ENCODE measurements around the gene MYO3B. TPM values are rescaled to one million over a fixed set of nuclear protein-coding genes. Genes with fewer than 3 reads are reported as not detected.

MYO3B gene
- total and polyA plus RNA-seq, 2 donors (not counting 3 experiments of a cell fraction or from before 2014, with no cell fraction given) = 0.03 TPM; not detected in 1

GRCh38 chr2:170585067-170585466 is 407.1 kb downstream of the MYO3B start:
- DNase-seq (ENCODE audit: low read depth, low spot score) (no peak), FAIRE-seq (no peak)
- Histone ChIP-seq H3K36me3 (ENCODE audit: control insufficient read depth in 2 of 2, extremely low read depth in 1 of 2, insufficient read depth in 2 of 2, low read length in 2 of 2) (no peaks in the 10 kb centered on the region), H3K4me3 (replicated peaks in 1 of 3; ENCODE audit: insufficient read depth in 1 of 3, low read depth in 1 of 3, low read length in 3 of 3) (no peak overlapping the region), H3K27me3 (ENCODE audit: control insufficient read depth in 2 of 2, insufficient read depth in 2 of 2, low read length in 2 of 2) (peaks cover 0 to 3% of the 10 kb centered on the region in 2 experiments), H4K20me1 (replicated peaks; ENCODE audit: control insufficient read depth, extremely low read depth, insufficient read depth, low read length) (no peaks in the 10 kb centered on the region), H3K27ac (ENCODE audit: insufficient read depth, low read depth, low read length) (no peak overlapping the region), H3K9ac (replicated peaks; ENCODE audit: extremely low read depth, insufficient read depth, low read length) (no peak overlapping the region), H3K79me2 (ENCODE audit: control insufficient read depth, insufficient read depth, low read length) (no peaks in the 10 kb centered on the region), H3K9me3 (replicated peaks; ENCODE audit: control insufficient read depth, insufficient read depth, low read length) (no peaks in the 10 kb centered on the region), H2AFZ (ENCODE audit: low read depth, low read length) (no peak overlapping the region), H3K9me1 (replicated peaks; ENCODE audit: control insufficient read depth, extremely low read depth, insufficient read depth, low read length) (no peaks in the 10 kb centered on the region), H3K4me1 (ENCODE audit: control insufficient read depth, extremely low read depth, insufficient read depth, low read length) (no peaks in the 10 kb centered on the region), H3K4me2 (ENCODE audit: insufficient read depth, low read length) (no peak overlapping the region)
- dilution Hi-C loops (cut with MboI; ENCODE audit: extremely low pct_ligation_motif_present, low sequenced_read_pairs) (no loop called here), intact Hi-C loops (cut with micrococcal nuclease) (no loop called here)
- ChIA-PET CTCF (interaction anchor here (1.2 kb wide), 1 partner anchor 176 kb away, joined by 3 read pairs; no protein-coding TSS in a partner anchor), POLR2A (no interaction called here)
- TF ChIP-seq FOS (IDR thresholded peaks at IDR 0.05; ENCODE audit: borderline replicate concordance, insufficient read depth, low read length) (no peak), POLR2A (IDR thresholded peaks at IDR 0.05; ENCODE audit: low read depth, low read length) (no peak), MAX (IDR thresholded peaks at IDR 0.05; ENCODE audit: insufficient read depth, insufficient read length) (no peak), CTCF (IDR thresholded peaks at IDR 0.05; ENCODE audit: extremely low read depth in 1 of 2, insufficient read depth in 1 of 2, low read depth in 1 of 2, low read length in 2 of 2) (no peak), POLR2AphosphoS5 (IDR thresholded peaks at IDR 0.05; ENCODE audit: insufficient read depth, low read depth, low read length) (no peak), EZH2 (IDR thresholded peaks at IDR 0.05; ENCODE audit: borderline replicate concordance, low read depth, low read length, severe bottlenecking) (no peak), MYC (IDR thresholded peaks at IDR 0.05; ENCODE audit: low read depth, low read length) (no peak), JUN (IDR thresholded peaks at IDR 0.05; ENCODE audit: borderline replicate concordance, insufficient read depth, insufficient read length, low read depth) (no peak), GATA2 (IDR thresholded peaks at IDR 0.05; ENCODE audit: insufficient read depth, insufficient read length, low read depth, low read length) (no peak)
- BruUV-seq (replicated peaks) = no TSS peak
